ENCODE measurements around the gene TIE1.

The TIE1 gene

GRCh38 chr1:43255438-43256210, 45.2 kb upstream of the TIE1 start:
- no peak overlapping the region for H3K4ac ChIP-seq (ENCODE audit: low read depth, low read length)
- no CpG with 5 or more reads among the region's 10 CpGs for WGBS (ENCODE audit: extremely low coverage, insufficient coverage, low lambda C conversion rate)
- no peak overlapping the region for H3K56ac ChIP-seq (ENCODE audit: low read length)
- H3K27me3 ChIP-seq (ENCODE audit: insufficient read depth, low read length, poor library complexity), result no peaks in the 10 kb centered on the region
- no peak overlapping the region for H2BK15ac ChIP-seq (replicated peaks; ENCODE audit: low read depth)
- H3K4me1 ChIP-seq (ENCODE audit: control insufficient read depth, low read depth, low read length), result no peaks in the 10 kb centered on the region
- H3K4me3 ChIP-seq (ENCODE audit: low read length), result no peak overlapping the region
- no peaks in the 10 kb centered on the region for H3K79me2 ChIP-seq (ENCODE audit: control insufficient read depth, insufficient read depth, low read length)
- no peak overlapping the region for H2BK5ac ChIP-seq (ENCODE audit: low read length)
- H3K23ac ChIP-seq (ENCODE audit: low read length), result no peak overlapping the region
- H4K8ac ChIP-seq (ENCODE audit: low read depth, low read length), result no peak overlapping the region
- H3K9ac ChIP-seq (ENCODE audit: low read length), result no peak overlapping the region
- no peak overlapping the region for H2BK120ac ChIP-seq (ENCODE audit: low read depth, low read length)
- no peak overlapping the region for H4K5ac ChIP-seq (ENCODE audit: low read length)
- H3K27ac ChIP-seq (ENCODE audit: low read depth, low read length), result no peak overlapping the region
- H3K18ac ChIP-seq (ENCODE audit: low read length), result no peak overlapping the region
- no peak for DNase-seq
- H3K79me1 ChIP-seq (ENCODE audit: low read length), result no peaks in the 10 kb centered on the region
- no peak overlapping the region for H2AK5ac ChIP-seq (ENCODE audit: low read length)
- H3K36me3 ChIP-seq (ENCODE audit: control insufficient read depth, insufficient read depth, low read length), result no peaks in the 10 kb centered on the region
- no peak overlapping the region for H3K4me2 ChIP-seq (ENCODE audit: low read length)

DNA sequence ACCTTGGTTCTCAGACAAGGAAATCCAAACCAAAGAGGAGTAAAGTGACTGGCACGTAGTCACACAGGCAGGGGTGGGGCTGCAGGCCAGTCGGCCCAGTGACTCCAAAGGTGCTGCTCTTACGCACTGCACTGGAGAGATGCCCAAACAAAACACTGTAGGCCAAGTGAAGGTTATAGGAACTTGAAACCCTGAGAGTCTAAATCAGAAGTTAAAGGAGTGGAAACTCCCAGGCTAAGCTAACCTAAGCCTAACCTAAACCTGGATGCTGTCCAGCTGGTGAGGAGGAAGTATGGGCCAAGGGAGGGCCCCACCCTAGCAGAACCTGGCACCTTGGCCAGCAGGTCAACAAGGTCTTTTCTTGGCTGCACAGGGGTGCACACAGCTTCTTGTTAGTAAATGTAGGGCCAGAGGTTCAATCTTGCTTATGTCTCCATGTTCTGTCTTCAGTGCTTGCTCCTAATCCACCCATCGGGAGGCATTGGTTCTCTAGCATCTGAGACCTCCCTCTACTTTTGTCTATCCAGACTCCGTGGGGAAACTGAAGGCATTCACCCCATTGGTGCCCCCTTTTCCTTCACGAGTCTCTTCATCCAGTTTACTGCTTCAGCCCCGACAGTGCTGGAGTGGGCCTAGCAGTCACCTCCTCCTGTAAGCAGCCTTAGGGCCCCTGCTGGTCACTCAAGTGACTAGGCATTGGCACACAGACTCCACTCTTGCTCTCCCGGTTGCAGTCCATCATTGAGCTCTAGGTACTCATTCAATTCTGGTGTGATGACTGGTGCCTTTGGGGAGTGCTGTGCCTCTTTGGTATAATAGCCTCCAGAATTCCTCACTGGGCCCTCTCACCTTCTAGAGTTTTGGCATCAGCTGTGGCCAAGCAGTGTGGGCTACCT, 43.9 kb upstream of the TIE1 start:
- Histone ChIP-seq H2BK120ac (ENCODE audit: low read depth, low read length) (no peak overlapping the region), H3K79me1 (ENCODE audit: low read length) (no peaks in the 10 kb centered on the region), H3K4ac (ENCODE audit: low read depth, low read length) (no peak overlapping the region), H4K8ac (ENCODE audit: low read depth, low read length) (no peak overlapping the region), H3K56ac (ENCODE audit: low read length) (no peak overlapping the region), H3K18ac (ENCODE audit: low read length) (no peak overlapping the region), H2BK15ac (replicated peaks; ENCODE audit: low read depth) (no peak overlapping the region), H3K27ac (ENCODE audit: low read depth, low read length) (no peak overlapping the region), H3K4me1 (ENCODE audit: control insufficient read depth, low read depth, low read length) (no peaks in the 10 kb centered on the region), H3K9ac (ENCODE audit: low read length) (no peak overlapping the region), H3K23ac (ENCODE audit: low read length) (no peak overlapping the region), H2AK5ac (ENCODE audit: low read length) (no peak overlapping the region), H3K79me2 (ENCODE audit: control insufficient read depth, insufficient read depth, low read length) (no peaks in the 10 kb centered on the region), H4K5ac (ENCODE audit: low read length) (no peak overlapping the region), H2BK5ac (ENCODE audit: low read length) (no peak overlapping the region), H3K4me3 (ENCODE audit: low read length) (no peak overlapping the region), H3K36me3 (ENCODE audit: control insufficient read depth, insufficient read depth, low read length) (no peaks in the 10 kb centered on the region), H3K27me3 (ENCODE audit: insufficient read depth, low read length, poor library complexity) (no peaks in the 10 kb centered on the region), H3K4me2 (ENCODE audit: low read length) (no peak overlapping the region)
- no peak for DNase-seq
- WGBS (ENCODE audit: extremely low coverage, insufficient coverage, low lambda C conversion rate), result no CpG with 5 or more reads among the region's 8 CpGs

- Histone ChIP-seq H4K8ac (ENCODE audit: low read depth, low read length) (no peak overlapping the region), H3K56ac (ENCODE audit: low read length) (no peak overlapping the region), H3K27me3 (ENCODE audit: insufficient read depth, low read length, poor library complexity) (no peaks in the 10 kb centered on the region), H4K5ac (ENCODE audit: low read length) (no peak overlapping the region), H3K79me1 (ENCODE audit: low read length) (no peaks in the 10 kb centered on the region), H3K4me3 (ENCODE audit: low read length) (no peak overlapping the region), H3K36me3 (ENCODE audit: control insufficient read depth, insufficient read depth, low read length) (no peaks in the 10 kb centered on the region), H3K4me2 (ENCODE audit: low read length) (no peak overlapping the region), H3K4ac (ENCODE audit: low read depth, low read length) (no peak overlapping the region), H3K4me1 (ENCODE audit: control insufficient read depth, low read depth, low read length) (no peaks in the 10 kb centered on the region), H2BK15ac (replicated peaks; ENCODE audit: low read depth) (no peak overlapping the region), H2AK5ac (ENCODE audit: low read length) (no peak overlapping the region), H2BK5ac (ENCODE audit: low read length) (no peak overlapping the region), H2BK120ac (ENCODE audit: low read depth, low read length) (no peak overlapping the region), H3K9ac (ENCODE audit: low read length) (no peak overlapping the region), H3K23ac (ENCODE audit: low read length) (no peak overlapping the region), H3K79me2 (ENCODE audit: control insufficient read depth, insufficient read depth, low read length) (no peaks in the 10 kb centered on the region), H3K27ac (ENCODE audit: low read depth, low read length) (no peak overlapping the region), H3K18ac (ENCODE audit: low read length) (no peak overlapping the region)
- DNase-seq, result no peak
- WGBS (ENCODE audit: extremely low coverage, insufficient coverage, low lambda C conversion rate), result no CpG with 5 or more reads among the region's 3 CpGs
Observed at GRCh38 chr1:43258370-43258769, 42.4 kb upstream of the TIE1 start.

- Histone ChIP-seq H3K23ac (ENCODE audit: low read length) (no peak overlapping the region), H4K5ac (ENCODE audit: low read length) (no peak overlapping the region), H2BK15ac (replicated peaks; ENCODE audit: low read depth) (no peak overlapping the region), H3K4ac (ENCODE audit: low read depth, low read length) (no peak overlapping the region), H3K18ac (ENCODE audit: low read length) (no peak overlapping the region), H3K27me3 (ENCODE audit: insufficient read depth, low read length, poor library complexity) (no peaks in the 10 kb centered on the region), H3K4me3 (ENCODE audit: low read length) (no peak overlapping the region), H3K4me1 (ENCODE audit: control insufficient read depth, low read depth, low read length) (peaks cover 2% of the 10 kb centered on the region), H2BK5ac (ENCODE audit: low read length) (no peak overlapping the region), H4K8ac (ENCODE audit: low read depth, low read length) (no peak overlapping the region), H3K4me2 (ENCODE audit: low read length) (no peak overlapping the region), H3K27ac (ENCODE audit: low read depth, low read length) (no peak overlapping the region), H3K36me3 (ENCODE audit: control insufficient read depth, insufficient read depth, low read length) (no peaks in the 10 kb centered on the region), H3K79me2 (ENCODE audit: control insufficient read depth, insufficient read depth, low read length) (no peaks in the 10 kb centered on the region), H2AK5ac (ENCODE audit: low read length) (no peak overlapping the region), H3K79me1 (ENCODE audit: low read length) (no peaks in the 10 kb centered on the region), H3K9ac (ENCODE audit: low read length) (no peak overlapping the region), H2BK120ac (ENCODE audit: low read depth, low read length) (no peak overlapping the region), H3K56ac (ENCODE audit: low read length) (no peak overlapping the region)
- DNase-seq, result no peak
- no CpG with 5 or more reads among the region's 4 CpGs for WGBS (ENCODE audit: extremely low coverage, insufficient coverage, low lambda C conversion rate)
Observed at GRCh38 chr1:43265431-43265830, 35.4 kb upstream of the TIE1 start.

DNA sequence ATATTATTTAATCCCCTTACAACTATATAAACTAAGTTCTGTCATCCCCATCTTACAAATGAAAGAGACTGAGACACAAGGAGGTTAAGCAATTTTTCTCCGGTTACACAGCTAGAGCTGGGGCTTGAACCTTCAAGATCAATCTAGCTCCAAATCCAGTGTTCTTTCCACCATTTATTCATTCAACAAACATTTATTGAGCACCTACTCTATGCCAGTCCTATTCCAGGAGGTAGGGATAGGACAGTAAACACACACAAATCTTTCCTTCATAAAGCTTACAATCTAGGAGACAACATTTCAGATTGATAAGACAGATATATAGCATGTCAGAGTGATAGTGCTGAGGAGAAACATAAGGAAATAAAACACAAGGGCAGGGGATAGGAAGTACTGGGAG, 33.9 kb upstream of the TIE1 start:
- no peak overlapping the region for H3K4me3 ChIP-seq (ENCODE audit: low read length)
- no peak overlapping the region for H4K8ac ChIP-seq (ENCODE audit: low read depth, low read length)
- H3K27ac ChIP-seq (ENCODE audit: low read depth, low read length), result no peak overlapping the region
- H3K36me3 ChIP-seq (ENCODE audit: control insufficient read depth, insufficient read depth, low read length), result no peaks in the 10 kb centered on the region
- no peaks in the 10 kb centered on the region for H3K79me2 ChIP-seq (ENCODE audit: control insufficient read depth, insufficient read depth, low read length)
- H4K5ac ChIP-seq (ENCODE audit: low read length), result no peak overlapping the region
- no peaks in the 10 kb centered on the region for H3K27me3 ChIP-seq (ENCODE audit: insufficient read depth, low read length, poor library complexity)
- peaks cover 2% of the 10 kb centered on the region for H3K4me1 ChIP-seq (ENCODE audit: control insufficient read depth, low read depth, low read length)
- no peak overlapping the region for H3K56ac ChIP-seq (ENCODE audit: low read length)
- H2BK15ac ChIP-seq (replicated peaks; ENCODE audit: low read depth), result no peak overlapping the region
- no peak overlapping the region for H2BK120ac ChIP-seq (ENCODE audit: low read depth, low read length)
- no CpG with 5 or more reads among the region's 1 CpG for WGBS (ENCODE audit: extremely low coverage, insufficient coverage, low lambda C conversion rate)
- H3K4me2 ChIP-seq (ENCODE audit: low read length), result no peak overlapping the region
- no peak overlapping the region for H2AK5ac ChIP-seq (ENCODE audit: low read length)
- no peak overlapping the region for H3K4ac ChIP-seq (ENCODE audit: low read depth, low read length)
- no peaks in the 10 kb centered on the region for H3K79me1 ChIP-seq (ENCODE audit: low read length)
- H3K18ac ChIP-seq (ENCODE audit: low read length), result no peak overlapping the region
- H3K9ac ChIP-seq (ENCODE audit: low read length), result no peak overlapping the region
- DNase-seq, result no peak
- H3K23ac ChIP-seq (ENCODE audit: low read length), result no peak overlapping the region
- H2BK5ac ChIP-seq (ENCODE audit: low read length), result no peak overlapping the region
